Astrocyte (in vitro differentiated cells and primary cell): ENCODE results near the gene LRRC4C.

Experiments used
- CTCF ChIP-seq: IDR thresholded peaks from 2 replicates; pipeline ENCODE4 v1.5.1; 2011; ENCODE audit warnings: low read depth, mild to moderate bottlenecking, inconsistent platforms, low read length, moderate library complexity; ENCODE audit not compliant: insufficient read depth
- EZH2 ChIP-seq: IDR thresholded peaks from 2 replicates; pipeline ENCODE4 v1.6.1; 2012; ENCODE audit warnings: mild to moderate bottlenecking, low read length, inconsistent platforms; ENCODE audit not compliant: insufficient read depth

- no peak for TF ChIP-seq CTCF
- TF ChIP-seq EZH2 = no peak
Observed at GRCh38 chr11:40816976-40817375, 642.5 kb downstream of the LRRC4C start.
